ENCODE measurements around the gene PLEKHM3.

DNA sequence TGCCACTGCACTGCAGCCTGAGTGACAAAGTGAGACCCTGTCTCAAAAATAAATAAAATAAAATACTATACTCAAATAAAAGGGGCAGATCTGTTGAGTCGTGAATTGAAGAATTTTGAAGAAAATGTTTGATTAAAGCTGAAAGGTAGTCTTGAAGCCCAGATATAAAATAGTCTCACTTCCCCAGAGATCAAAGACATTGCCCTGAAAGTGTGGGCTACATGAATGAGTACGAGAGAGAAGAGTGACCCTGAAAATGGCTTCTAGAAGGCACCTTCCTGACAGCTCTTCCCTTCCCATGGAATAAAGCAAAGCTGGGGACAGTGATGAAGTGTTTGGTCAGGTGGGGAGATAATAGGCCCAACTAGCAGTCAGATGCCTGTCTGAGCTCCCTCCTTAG is 241.8 kb downstream of the PLEKHM3 start:
- TF ChIP-seq, protein P1, sequence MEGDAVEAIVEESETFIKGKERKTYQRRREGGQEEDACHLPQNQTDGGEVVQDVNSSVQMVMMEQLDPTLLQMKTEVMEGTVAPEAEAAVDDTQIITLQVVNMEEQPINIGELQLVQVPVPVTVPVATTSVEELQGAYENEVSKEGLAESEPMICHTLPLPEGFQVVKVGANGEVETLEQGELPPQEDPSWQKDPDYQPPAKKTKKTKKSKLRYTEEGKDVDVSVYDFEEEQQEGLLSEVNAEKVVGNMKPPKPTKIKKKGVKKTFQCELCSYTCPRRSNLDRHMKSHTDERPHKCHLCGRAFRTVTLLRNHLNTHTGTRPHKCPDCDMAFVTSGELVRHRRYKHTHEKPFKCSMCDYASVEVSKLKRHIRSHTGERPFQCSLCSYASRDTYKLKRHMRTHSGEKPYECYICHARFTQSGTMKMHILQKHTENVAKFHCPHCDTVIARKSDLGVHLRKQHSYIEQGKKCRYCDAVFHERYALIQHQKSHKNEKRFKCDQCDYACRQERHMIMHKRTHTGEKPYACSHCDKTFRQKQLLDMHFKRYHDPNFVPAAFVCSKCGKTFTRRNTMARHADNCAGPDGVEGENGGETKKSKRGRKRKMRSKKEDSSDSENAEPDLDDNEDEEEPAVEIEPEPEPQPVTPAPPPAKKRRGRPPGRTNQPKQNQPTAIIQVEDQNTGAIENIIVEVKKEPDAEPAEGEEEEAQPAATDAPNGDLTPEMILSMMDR (optimal IDR thresholded peaks at IDR 0.05 in 1 of 3, IDR thresholded peaks at IDR 0.05 in 1 of 3, conservative IDR thresholded peaks at IDR 0.05 in 1 of 3; ENCODE audit: extremely low read depth in 1 of 3, insufficient read depth in 2 of 3, low read length in 3 of 3) = no peak
- no peak for TF ChIP-seq EZH2 (IDR thresholded peaks at IDR 0.05; ENCODE audit: low read length)

Measured in keratinocyte (primary cell).